Fibroblast of villous mesenchyme (primary cell): ENCODE results near the gene FSD1. TPM values are rescaled to one million over a fixed set of nuclear protein-coding genes. Genes with fewer than 3 reads are reported as not detected.

Source experiments
- DNase-seq: peaks from one replicate; pipeline ENCODE4 v3.0.0-alpha.2; 2010; ENCODE audit warnings: low read depth
- H3K4me3 ChIP-seq: 2 replicates; pipeline ENCODE4 v1.5.1; 2011; ENCODE audit warnings: low read depth, mild to moderate bottlenecking, low read length
- total RNA-seq: library from RNA; depleted of rRNA; stranded (reverse); fragments of >200 nt; gene quantifications from 2 replicates; pipeline ENCODE4 v1.2.3, GENCODE V29; 2012
- TF ChIP-seq, protein P1 (sequence below): IDR thresholded peaks from 2 replicates; pipeline ENCODE4 v1.5.1; 2012; ENCODE audit warnings: low read depth, mild to moderate bottlenecking, low read length; ENCODE audit not compliant: insufficient read depth

Gene FSD1
- total RNA-seq, 1 donor = 8.6 TPM

DNA sequence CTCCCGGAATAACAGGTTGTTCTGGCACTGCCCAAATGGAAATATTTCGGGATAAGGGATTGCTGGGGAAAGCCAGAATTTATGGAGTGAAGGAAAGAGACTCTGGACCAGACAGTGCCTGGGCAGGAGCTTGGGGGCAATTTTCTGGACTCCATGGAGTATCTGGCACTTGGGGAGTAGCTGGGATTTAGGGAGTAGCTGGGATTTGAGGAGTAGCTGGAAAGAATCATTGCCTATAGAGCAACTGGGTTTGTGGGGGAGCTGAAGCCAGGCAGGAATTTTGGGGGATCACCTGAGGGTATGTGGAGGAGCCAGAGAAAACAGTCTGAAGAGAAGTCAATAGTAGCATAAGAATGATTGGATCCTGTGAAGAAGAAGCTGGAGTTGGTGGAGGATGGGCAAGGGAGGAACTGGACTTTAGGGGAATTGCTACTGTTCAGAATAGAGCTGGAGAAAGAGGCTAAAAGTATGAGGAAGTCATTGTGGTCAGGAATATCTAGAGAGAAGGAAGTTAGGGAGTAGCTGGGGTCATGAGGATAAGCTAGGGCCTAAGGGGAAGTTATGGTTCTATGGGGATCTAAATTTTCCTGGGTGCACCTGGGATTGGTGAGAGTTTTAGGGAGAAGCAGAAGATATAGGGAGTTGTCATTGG, 14.8 kb downstream of the FSD1 start:
- H3K4me3 ChIP-seq = no peak overlapping the region
- DNase-seq = no peak
- TF ChIP-seq, protein P1, sequence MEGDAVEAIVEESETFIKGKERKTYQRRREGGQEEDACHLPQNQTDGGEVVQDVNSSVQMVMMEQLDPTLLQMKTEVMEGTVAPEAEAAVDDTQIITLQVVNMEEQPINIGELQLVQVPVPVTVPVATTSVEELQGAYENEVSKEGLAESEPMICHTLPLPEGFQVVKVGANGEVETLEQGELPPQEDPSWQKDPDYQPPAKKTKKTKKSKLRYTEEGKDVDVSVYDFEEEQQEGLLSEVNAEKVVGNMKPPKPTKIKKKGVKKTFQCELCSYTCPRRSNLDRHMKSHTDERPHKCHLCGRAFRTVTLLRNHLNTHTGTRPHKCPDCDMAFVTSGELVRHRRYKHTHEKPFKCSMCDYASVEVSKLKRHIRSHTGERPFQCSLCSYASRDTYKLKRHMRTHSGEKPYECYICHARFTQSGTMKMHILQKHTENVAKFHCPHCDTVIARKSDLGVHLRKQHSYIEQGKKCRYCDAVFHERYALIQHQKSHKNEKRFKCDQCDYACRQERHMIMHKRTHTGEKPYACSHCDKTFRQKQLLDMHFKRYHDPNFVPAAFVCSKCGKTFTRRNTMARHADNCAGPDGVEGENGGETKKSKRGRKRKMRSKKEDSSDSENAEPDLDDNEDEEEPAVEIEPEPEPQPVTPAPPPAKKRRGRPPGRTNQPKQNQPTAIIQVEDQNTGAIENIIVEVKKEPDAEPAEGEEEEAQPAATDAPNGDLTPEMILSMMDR = no peak

GRCh38 chr19:4320419-4320818, 16.0 kb downstream of the FSD1 start:
- no peak for DNase-seq
- TF ChIP-seq, protein P1 = no peak
- no peak overlapping the region for H3K4me3 ChIP-seq

DNA sequence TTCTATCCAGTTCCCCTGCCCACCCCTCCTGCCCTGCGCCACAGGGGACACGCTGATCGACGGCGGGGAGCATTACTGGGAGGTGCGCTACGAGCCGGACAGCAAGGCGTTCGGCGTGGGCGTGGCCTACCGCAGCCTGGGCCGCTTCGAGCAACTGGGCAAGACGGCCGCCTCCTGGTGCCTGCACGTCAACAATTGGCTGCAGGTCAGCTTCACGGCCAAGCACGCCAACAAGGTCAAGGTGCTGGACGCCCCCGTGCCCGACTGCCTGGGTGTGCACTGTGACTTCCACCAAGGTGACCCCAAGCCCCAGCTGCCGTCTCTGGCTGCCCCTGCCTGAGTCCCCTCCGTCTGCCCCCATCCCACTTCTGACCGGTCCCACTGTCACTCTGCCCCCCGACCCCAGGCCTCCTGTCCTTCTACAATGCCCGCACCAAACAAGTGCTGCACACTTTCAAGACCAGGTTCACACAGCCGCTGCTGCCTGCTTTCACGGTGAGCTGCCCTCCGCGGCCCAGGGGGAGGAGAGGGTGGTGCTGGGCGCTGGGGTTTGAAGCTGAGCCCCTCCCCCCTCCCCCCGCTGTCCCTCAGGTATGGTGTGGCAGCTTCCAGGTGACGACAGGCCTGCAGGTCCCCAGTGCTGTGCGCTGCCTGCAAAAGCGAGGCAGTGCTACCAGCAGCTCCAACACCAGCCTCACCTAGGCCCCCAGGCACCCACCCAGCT, 18.7 kb downstream of the FSD1 start:
- no peak for DNase-seq
- TF ChIP-seq, protein P1 = no peak
- no peak overlapping the region for H3K4me3 ChIP-seq

DNA sequence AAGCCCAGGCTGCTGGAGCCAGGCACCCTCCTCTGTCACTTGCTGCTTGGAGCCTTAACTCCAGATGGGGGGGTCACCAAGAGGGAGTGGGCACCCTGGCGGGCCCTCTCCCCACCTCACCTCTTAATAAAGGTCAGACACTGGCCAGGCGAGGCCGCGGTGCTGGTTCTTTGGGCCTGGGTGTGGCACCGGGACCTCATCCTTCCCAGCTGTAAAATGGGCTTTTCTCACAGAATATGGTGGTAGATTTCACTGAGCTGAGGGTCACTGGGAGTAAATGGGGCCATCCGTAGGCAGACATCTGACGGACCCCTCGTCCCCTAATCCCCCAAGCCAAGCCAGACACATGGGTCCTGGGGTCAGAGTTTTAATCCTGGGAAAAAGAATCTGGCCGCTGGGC, 19.3 kb downstream of the FSD1 start:
- H3K4me3 ChIP-seq = no peak overlapping the region
- DNase-seq = no peak
- TF ChIP-seq, protein P1 = no peak

DNA sequence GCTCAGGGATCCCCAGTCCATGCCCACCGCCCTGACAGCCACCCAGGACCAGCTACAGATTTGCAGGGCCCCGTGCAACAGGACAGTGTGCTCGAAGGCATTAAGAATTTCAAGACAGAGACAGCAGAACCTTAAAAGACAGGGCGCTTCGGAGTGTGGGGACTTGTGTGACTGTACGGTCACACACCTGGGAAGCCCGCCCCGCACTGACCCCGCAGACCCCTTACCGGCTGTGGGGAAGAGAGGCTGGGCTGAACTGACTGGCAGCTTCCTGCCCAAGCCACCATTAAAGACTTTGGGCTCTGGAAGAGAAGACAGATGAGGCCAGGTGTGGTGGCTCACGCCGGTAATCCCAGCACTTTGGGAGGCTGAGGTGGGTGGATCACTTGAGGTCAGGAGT, 19.8 kb downstream of the FSD1 start:
- no peak for DNase-seq
- TF ChIP-seq, protein P1 = no peak
- no peak overlapping the region for H3K4me3 ChIP-seq

DNA sequence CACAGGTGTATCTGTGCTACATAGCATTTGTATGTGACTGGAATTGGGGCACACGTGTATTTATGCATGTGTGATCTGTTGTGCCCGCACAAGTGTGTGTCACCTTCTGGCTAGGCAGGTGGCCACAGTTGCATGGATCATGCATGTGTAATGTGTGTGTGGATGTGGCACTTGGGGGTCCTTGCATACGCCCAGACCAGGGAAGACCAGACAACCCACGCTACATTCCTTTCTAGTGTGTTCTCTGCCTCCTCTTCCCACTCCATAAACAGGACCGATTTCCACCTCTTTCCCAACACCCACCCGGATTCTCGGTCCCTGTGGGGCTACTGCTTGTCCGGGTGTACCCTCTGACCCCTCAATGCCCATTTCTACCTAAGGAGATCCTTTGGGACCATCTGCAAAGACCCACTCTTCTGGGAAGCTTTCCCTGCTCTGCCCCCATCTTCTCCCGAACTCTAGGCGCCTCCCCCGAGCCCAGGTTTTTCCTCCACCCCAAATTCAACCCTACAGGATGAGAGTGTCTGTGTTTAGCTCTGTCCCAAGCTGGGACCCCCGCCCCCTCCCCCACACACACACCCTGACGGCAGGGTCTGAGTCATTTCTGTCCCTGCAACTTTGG, 21.9 kb downstream of the FSD1 start:
- no peak overlapping the region for H3K4me3 ChIP-seq
- DNase-seq = no peak
- TF ChIP-seq, protein P1 = no peak
